HG02623 (cell line): ENCODE results near the gene ESPL1.

ENCODE experiments used
- ATAC-seq: cut with Tn5 transposase; IDR thresholded peaks from one replicate; pipeline ENCODE4 v1.9.1; 2021; ENCODE audit warnings: moderate library complexity; ENCODE audit not compliant: unreplicated experiment

Gene ESPL1

DNA sequence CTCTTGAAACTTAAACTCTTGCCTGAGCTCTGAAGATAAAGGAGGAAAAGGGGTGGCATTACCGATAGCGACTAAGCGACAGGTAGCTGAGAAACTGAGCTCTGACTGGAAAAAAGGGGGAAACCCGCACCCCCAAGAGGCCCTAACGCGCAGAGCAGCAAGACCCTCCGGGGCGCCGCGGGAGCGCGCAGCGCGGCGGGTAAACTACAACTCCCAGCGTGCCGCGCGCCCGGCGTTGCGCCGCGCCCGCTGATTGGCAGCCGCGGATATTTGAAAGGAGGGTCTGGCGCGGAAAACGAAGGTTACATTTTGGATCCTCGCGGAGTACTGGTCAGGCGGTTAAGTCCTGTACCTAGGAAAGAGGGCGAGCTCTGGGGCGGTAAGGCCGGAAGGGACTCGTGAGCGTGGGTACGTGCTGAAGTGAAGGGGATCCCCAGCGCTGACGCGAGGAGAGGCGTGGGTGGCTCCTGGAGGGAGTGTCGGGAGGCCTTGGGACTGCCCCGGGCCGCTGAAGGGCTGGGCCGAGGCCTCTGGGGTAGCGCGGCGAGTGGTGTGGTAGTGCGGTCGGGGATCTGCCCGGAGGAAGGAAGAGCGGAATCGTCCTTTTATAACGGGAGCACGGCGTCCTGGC, at the start of gene ESPL1:
TSS of gene ESPL1 (plus strand) at position 301 of the 631 bp plus-strand sequence. CDS start 468 bp downstream, outside the sequence.
- peak; percentile 73 for ATAC-seq

DNA sequence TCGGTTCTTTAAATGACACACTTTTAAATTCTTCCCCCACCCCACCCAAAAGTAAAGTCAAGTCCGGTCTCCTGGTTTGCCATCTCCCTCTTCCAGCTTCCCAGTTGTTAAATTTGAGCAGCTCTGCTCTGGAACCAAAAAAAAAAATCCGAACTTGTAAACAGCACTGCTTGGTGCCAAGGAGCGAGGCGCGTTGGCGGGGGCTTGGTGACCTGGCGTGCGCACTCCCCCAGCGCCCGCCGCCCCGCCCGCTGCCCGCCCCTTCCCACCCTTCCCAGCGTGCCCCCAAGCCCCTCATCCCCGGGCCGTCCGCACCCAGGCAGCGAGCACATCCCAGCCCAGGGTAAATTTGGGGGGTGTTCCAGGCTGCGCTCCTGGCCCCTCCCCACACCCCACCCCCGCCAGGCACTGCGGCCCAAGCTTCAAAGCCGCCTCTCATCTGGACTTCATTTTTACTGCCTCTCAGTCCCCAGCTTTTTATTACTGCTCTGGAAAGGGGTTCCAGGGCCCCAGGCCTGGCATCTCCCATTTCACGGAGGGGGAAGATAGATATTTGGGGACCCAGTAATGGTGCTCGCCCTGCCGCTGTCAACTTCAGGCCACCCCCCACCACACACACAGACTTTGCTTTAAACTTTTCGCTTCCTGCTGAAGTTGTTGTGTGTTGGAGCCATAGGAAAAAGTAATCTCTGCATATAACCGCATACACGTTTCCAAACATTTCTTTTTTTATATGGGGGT, 49.4 kb upstream of the ESPL1 start:
- no peak for ATAC-seq

DNA sequence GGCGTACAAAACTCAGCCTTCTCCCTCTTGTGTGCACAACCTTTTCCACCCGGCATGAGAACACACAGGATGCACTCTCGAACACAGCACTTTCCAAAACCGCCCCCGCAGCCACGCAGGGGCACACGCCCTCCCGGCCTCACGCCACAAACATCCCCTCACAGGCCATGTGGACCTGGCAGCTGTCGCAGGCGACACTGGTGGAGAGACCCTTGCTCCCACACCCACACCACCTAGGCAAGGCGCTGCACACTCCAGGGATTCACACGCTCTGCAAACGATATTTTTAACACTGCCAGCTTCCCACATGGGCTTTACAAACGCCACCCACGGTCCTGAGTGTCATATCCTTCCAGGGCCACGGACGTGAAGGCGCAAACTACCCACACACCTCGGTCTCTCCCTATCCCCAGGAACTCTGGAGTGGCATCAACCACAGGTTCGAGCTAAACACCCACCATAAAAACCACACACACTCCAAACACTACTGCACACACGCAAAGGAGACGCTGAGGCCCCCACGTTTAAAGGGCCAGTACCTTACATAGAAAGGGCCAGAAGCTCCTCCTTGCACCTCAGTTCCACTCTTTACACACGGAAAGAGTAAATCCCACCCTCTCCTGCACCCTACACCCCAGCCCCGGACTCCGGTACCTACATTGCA, 48.7 kb upstream of the ESPL1 start:
- peak; percentile 21 for ATAC-seq

DNA sequence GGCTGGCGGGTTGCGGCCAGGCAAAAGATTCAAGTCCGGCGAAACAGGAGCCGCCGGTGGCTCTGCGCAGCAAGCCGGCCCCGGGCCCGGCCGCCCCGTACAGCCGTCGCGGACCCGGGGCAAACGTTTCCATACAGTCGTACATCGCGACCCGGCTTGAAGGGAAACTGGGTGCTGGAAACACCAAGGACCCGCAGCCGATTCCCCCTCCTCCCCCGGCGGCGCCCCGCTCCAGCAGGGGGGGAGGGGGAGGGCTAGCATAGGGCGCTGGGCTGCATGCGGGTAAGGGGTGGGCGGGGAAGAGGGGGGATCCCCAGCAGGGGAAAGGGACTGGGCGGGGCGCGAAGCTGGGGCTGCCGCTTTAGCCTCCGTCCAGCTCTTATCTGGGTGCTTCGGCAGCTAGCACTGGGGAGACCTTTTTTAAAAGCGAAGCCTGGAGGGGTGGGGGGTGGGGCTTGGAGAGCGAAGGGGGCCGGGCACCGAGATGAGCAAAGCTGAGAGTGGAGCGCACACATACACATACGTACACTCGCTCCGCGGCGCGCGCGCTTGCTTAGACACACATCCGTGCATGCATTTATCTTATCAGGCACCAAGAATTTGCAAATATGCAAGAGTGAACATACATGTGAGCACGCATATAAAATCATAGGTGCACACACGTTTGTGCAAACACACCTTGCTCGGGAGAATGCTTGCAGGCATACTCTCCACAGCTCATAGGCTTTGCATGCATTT, 48.0 kb upstream of the ESPL1 start:
- ATAC-seq, result peak; percentile 22

DNA sequence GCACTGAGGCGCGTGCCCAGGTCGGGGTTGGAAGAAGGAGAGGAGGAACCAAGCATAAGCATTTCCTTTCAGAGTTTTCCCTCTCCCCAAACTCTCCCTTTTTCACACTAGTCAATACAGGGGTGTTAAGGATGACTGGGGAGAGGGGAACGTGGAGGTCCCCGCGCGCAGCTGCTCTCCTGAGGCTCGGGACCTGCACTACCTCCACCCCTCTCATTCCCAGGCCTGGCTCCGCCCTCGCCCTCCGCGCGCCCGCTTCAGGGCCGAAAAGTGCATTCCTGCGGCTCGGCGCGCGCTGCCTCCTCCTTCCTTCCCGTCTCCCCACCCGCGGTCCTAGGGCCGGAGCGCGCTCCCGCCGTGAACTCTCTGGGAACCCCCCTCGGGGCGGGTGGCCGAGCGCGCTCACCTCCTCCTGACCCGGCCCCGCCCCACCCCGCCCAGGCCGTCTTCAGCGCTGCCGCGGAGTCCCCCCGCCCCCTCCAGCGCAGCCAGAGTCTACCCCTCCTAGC, 47.4 kb upstream of the ESPL1 start:
- peak; percentile 32 for ATAC-seq

DNA sequence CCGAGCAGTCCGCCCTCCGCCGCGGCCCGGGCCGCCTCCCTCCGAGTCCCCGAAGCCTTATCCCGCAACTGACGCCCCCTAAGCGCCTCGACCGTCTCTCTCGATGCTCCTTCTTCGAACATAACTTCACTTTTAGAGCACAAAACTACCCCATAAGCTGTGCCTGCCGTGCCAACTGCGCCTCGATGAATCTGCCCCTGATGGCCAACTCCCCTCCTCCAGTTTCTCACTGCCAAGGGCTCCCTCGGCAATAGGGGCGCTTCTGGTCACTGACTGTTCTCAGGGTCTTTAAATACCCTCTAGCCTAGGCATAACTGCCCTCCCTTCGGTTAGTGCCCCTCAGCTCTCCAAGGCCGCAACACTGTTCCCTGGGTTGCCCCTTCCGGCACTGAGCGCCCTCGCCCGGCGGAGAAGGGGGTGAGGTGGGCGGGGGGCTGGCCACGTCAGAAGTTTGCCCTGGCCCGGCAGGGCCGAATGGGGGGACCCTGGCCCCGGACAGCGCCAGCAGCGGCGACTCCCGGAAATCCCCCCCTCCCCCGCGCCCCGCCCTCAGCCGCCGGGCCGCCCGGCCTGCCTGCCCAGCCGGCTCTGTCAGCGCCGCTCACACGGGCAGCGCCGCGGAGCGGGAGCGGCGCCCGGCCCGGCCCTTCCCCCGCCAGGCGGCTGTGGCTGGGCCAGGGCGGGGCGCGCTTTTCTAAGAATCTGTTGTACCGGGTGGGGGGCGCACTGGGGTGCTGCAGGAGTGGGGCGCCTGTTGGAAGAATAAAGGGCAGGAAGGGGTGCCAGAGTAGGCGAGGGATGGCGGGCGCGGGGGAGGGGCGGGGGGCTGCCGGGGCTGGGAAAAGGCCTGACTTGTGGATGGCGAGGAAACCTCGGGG, 46.7 kb upstream of the ESPL1 start:
- ATAC-seq, result peak; percentile 35

DNA sequence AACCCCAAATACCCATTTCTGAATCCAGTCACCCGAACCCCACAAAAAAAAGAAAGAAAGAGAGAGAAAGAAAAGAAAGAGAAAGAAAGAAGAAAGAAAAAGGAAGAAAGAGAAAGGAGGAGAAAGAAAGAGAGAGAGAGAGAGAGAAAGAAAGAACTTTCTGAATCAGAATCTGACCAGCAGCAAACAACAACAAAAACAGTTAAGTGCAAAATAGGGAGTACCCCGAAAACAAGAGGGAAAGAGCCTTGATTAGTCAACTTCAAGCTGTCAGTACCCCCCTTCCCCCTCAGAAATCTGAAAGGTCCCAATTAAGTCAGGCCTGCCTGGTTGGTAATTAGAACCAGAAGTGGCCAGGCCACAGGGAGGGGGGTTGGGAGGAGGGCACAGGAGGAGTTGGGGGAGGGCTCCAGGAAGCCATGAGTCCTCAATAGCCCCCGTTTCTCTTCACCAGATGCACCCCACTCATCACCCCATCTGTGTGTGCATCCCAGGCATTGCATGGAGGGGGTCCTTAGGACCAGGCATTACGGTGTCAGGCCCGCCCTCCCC, 45.9 kb upstream of the ESPL1 start:
- ATAC-seq, result no peak

DNA sequence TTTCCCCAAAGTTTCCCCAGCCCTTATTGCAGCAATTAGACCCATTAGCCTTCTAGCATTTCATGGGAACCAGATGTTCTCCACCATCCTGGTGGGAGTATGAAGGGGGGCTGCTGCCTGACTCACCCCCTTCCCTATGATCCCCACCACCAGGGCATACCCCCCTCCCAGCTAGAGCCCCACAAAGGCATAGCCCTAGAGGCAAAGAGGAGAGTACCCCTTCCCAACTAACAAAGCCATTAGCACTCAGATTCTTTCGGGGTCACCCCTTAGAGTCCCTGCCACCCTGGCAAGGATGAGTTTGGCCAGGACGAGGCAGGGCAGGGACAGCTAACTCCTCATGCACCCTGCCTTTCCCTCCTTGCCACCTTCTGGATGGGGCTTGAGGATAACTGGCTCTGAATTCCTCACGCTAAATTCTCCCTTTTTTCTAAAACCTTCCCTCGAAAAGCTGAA, 45.3 kb upstream of the ESPL1 start:
- no peak for ATAC-seq

DNA sequence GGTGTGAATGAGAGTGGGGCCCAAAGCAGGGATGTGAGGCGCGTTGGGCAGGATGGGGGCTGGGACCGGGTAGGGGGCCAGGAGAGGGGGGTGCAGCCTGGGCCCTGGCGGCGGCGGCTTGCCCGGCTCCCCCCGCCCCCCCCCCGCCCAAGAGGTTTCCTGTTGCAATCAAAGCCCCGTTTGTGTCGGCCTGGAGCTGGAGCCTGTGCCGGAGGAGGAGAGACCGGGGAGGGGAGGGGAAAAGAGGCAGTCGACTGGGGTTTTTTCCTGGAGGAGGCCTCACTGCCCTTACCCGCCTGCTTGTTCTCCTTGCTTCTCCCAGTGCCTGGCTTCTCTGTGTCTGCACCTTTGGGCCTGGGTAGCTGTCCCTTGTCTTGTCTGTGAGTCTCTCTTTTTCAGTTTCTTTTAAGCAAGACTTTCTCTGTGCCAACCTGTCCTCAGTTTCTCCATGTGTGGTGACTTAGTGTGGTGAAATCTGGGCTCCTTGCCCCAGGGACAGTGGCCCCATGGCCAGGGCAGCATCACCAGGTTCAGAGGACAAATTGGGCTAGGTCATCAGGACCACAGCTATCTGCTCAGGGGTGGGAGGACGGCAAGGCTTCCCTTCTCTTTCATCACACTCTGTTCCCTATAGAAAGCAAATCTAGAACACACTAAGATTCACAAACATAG, 44.6 kb upstream of the ESPL1 start:
- no peak for ATAC-seq

DNA sequence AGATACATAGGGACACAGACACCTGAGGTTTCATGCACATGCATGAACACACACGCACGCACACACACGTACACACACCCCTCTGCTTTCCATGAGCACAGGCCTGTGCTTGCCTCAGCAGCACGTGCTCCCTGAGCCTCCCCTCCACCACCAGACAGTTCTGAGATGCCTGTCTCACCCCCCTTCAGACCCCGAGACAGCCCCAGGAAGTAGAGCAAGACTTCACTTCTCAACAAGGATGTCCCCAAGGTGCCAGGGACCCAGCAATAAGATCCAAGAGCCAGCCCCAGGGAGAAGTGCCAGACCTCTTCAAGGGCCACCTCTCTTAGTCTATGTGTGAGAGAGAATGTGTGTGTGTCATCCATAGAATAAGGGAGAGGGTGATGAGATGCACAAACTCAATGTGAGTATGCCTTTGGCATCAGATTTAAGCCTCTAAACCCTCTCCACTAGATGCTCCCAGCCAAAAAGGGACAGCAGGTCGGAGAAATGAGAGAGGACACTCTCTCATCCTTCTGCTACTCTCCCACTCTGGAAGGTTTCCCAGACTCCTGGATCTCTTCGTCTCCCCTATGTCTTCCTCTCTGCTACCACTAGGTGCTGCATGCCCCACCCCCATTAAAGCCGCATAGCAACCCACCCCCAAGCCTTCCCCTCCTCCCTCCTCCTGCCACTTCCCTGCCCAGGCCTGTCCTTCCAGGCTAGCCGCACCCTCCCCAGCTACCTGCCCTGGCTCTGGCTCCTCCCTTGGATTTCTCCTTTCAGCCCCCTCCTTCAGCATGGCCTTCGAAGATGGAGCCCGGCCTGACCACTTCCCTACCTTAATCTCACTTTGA, 43.8 kb upstream of the ESPL1 start:
- ATAC-seq, result no peak

DNA sequence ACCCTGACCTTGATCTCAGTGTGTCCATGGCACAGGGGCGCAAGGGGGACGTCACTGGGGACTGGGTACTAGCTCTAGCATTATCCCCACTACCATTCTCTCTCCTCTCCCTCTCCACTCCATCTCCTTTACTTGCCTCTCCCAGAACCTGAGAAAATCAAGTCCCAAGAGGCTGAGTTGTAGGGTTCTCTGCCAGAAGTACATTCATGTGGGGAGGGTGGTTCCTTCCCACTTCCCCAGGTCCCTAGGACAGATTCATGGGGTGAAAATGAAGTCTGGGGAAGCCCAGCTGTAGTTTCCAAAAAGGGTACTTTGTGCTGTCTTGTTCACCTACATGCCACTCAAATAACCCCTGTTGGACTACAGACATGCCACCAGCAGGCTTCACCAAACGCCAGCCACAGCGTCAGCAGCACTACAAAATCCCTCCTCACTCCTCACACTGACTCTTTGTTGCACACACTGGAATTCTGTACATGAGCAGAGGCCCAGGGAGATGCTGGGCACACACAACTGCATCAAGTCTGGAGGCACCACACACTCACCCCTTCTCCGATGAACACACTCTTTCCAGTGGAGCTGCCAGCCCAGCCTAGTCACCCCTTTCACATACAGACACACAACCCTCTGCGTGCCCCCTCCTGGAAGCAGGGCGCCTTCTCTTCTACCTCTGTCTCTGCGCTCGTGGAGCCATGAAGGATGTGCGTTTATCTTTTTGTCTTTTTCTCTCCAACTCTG, 43.0 kb upstream of the ESPL1 start:
- ATAC-seq, result no peak

DNA sequence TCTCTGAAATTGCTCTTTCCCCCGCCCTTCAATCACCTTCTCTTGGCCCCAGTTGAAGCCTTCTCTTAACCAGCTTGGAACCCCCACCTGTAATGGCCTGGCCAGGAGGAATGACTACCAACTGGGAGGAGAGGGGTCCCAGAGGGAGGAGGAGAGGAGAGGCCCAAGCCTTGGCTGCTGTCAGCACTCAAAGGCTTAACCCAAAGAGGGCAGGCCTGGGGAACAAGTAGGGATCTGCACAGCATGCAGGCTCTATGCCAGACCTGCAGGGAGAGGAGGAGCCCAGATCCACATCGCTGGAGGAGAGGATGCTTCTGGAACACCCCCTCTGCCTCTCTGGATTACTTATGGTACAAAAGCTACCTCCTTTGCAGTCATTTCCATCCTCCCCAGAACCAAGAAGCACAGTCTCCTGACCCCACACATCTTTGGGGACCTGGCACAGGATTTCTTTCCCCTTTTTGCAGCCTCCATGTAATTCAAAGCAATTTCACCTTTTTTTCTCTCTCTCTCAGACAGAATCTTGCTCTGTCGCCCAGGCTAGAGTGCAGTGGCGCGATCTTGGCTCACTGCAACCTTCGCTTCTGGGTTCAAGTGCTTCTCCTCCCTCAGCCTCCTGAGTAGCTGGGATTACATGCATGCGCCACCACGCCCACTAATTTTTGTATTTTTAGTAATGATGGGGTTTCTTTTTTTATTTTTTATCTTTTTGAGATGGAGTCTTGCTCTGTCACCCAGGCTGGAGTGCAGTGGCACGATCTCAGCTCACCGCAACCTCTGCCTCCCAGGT, 42.3 kb upstream of the ESPL1 start:
- ATAC-seq, result no peak

DNA sequence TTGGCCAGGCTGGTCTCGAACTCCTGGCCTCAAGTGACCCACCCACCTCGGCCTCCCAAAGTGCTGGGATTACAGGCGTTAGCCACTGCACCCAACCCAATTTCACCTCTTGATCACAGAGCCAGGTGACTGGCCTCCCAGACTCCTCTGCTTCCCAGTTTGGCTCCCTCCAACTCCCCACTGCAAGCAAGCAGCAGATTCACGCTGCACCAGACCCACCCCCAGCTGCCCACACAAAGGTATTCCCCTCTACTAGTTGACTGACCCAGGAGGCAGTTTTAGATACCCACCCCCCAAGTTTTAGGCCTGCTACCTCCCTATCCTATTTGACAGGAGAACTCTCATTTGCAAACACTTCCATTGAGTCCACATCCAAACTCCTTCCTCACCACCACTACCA, 41.3 kb upstream of the ESPL1 start:
- ATAC-seq, result no peak

DNA sequence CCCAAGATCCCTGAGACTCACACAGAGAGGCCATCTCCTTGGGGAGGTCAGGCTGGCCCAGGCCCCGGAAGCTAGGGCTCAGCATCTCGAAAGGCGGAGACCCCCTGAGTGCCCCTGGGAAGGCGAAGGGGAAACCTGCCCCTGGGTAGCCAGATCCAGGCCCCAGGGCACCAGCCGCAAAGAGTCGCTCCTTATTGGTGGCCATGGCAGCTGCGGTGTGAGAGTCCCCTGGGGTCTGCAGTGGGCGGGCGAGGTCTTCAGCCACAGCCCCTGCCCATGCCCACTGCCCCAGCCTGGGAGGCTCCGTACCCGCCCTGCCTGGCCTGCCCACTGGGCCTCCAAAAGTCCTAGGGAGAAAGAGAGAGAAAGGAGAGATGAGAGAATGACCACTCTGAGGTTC, 40.8 kb upstream of the ESPL1 start:
- ATAC-seq, result no peak

DNA sequence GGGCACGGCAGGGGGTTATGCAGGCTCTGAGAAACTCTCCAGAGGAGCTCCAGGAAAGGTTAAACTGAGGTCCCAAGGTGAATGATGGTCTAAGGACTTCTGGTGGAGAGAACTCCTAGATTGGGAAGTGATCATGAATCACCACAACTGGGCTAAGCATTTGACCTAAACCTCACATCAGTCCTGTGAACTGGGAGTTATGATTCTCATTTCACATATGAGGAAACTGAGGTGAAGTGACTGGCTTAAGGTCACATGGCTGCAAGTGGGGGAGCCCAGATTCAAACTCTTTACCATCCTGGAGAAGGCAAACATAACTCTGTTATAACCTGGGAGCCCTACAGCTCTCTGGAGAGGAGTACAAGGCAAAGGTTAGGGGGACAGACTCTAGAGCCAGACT, 40.3 kb upstream of the ESPL1 start:
- ATAC-seq, result no peak

DNA sequence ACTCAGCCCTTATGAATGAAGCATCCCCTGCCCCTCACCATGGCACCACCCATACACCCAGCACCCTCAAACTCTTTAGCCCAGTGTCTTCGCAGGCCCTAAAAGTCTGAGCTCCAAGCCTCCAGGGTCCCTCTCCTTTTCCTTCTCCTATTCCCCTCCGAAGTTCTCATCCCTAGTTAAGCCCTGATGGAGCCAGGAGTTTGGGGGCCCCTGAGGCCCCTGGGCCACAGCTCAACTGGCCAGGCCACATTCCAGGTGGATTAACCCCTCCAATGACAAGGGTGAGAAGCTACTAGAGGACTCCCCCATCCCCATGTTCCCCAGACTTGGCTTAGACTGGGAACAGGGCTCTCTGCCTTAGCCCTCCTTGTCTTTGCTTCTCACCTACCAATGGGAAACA, 38.6 kb upstream of the ESPL1 start:
- no peak for ATAC-seq
